AG04450 (cell line): ENCODE measurements around the gene MARK4. TPM values are rescaled to one million over a fixed set of nuclear protein-coding genes. Genes with fewer than 3 reads are reported as not detected.

ENCODE experiments used
- CTCF ChIA-PET: fragments of 300-600, 350-600 bp; formaldehyde crosslinking; extraction: SDS; loops from one replicate; lab custom pipeline; 2022; ENCODE audit warnings: antibody characterized with exemption, inconsistent platforms; lab: Charles Lee
- POLR2A ChIA-PET: fragments of 350-600 bp; formaldehyde crosslinking; extraction: SDS; loops from one replicate; lab custom pipeline; 2021; ENCODE audit warnings: antibody characterized with exemption, inconsistent platforms; lab: Yijun Ruan, JAX
- DNase-seq: peaks from one replicate; pipeline ENCODE4 v3.0.0-alpha.2; 2011; ENCODE audit warnings: low read depth, low spot score
- H3K27ac ChIP-seq: one replicate; pipeline ENCODE4 v1.5.1; 2012; ENCODE audit warnings: low read depth, low read length, control low read depth
- H3K27me3 ChIP-seq: one replicate; pipeline ENCODE4 v1.6.0; 2012; ENCODE audit warnings: low read length; ENCODE audit not compliant: control insufficient read depth, insufficient read depth
- H3K4me3 ChIP-seq: 2 replicates; pipeline ENCODE4 v1.5.1; 2011; ENCODE audit warnings: mild to moderate bottlenecking, low read depth, low read length, control low read depth
- H3K9me3 ChIP-seq: 2 replicates; pipeline ENCODE4 v1.5.1; 2012; ENCODE audit warnings: low read length; ENCODE audit not compliant: control insufficient read depth, insufficient read depth
- CTCF ChIP-seq: IDR thresholded peaks from 2 replicates; pipeline ENCODE4 v1.5.1; 2011; ENCODE audit warnings: low read depth, low read length, control low read depth, inconsistent platforms
- polyA plus RNA-seq: library from polyadenylated mRNA; depleted of rRNA; stranded (reverse); fragments of >200 nt; gene quantifications from 2 replicates; pipeline ENCODE4 v1.2.3, GENCODE V29; 2011

MARK4 gene
- polyA plus RNA-seq, 1 experiment = 12.6 TPM

GRCh38 chr19:45213031-45213430 lies 38.0 kb upstream of the MARK4 start:
- Histone ChIP-seq H3K9me3 (no peaks in the 10 kb centered on the region; the same call in 1 of the 2 replicates), H3K27ac (no peak overlapping the region), H3K27me3 (peaks cover 34% of the 10 kb centered on the region), H3K4me3 (no peak overlapping the region)
- no peak for TF ChIP-seq CTCF
- DNase-seq = no peak
- POLR2A ChIA-PET = interaction anchor here (0.7 kb wide), 2 partner anchors 10 to 108 kb away, joined by 4 to 8 read pairs; no protein-coding TSS in a partner anchor
- CTCF ChIA-PET = no interaction called here

- H3K27ac ChIP-seq = no peak overlapping the region
- no peak for DNase-seq
- TF ChIP-seq CTCF = no peak
- POLR2A ChIA-PET = no interaction called here
- no peaks in the 10 kb centered on the region; the same call in 1 of the 2 replicates for H3K9me3 ChIP-seq
- no peak overlapping the region for H3K4me3 ChIP-seq
- peaks cover 41% of the 10 kb centered on the region for H3K27me3 ChIP-seq
- CTCF ChIA-PET = no interaction called here
Measured at GRCh38 chr19:45215391-45216191, 35.5 kb upstream of the MARK4 start.

GRCh38 chr19:45216667-45217066 lies 34.4 kb upstream of the MARK4 start:
- POLR2A ChIA-PET = no interaction called here
- Histone ChIP-seq H3K27ac (no peak overlapping the region), H3K4me3 (no peak overlapping the region), H3K9me3 (no peaks in the 10 kb centered on the region; the same call in 1 of the 2 replicates), H3K27me3 (peaks cover 40% of the 10 kb centered on the region)
- CTCF ChIA-PET = interaction anchor here (0.7 kb wide), 1 partner anchor 464 kb away, joined by 3 read pairs; no protein-coding TSS in a partner anchor
- TF ChIP-seq CTCF = no peak
- no peak for DNase-seq

GRCh38 chr19:45217193-45217956 lies 33.7 kb upstream of the MARK4 start:
- no peak for DNase-seq
- ChIA-PET CTCF (interaction anchor here (0.6 to 0.7 kb wide), 4 partner anchors 17 to 463 kb away, joined by 3 read pairs; no protein-coding TSS in a partner anchor), POLR2A (no interaction called here)
- peaks cover 40% of the 10 kb centered on the region for H3K27me3 ChIP-seq
- H3K9me3 ChIP-seq = no peaks in the 10 kb centered on the region; the same call in 1 of the 2 replicates
- H3K27ac ChIP-seq = no peak overlapping the region
- peak overlapping the region; percentile 27; the same call in 1 of the 2 replicates for H3K4me3 ChIP-seq
- TF ChIP-seq CTCF = no peak

- Histone ChIP-seq H3K27ac (no peak overlapping the region), H3K27me3 (peaks cover 40% of the 10 kb centered on the region), H3K9me3 (no peaks in the 10 kb centered on the region; the same call in 1 of the 2 replicates), H3K4me3 (no peak overlapping the region)
- ChIA-PET CTCF (interaction anchor here (0.6 to 0.7 kb wide), 3 partner anchors 17 to 119 kb away, joined by 3 read pairs; no protein-coding TSS in a partner anchor), POLR2A (no interaction called here)
- TF ChIP-seq CTCF = no peak
- no peak for DNase-seq
Measured at GRCh38 chr19:45217957-45218334, 33.1 kb upstream of the MARK4 start.
